ENCODE results near the gene NUDT8. TPM values are rescaled to one million over a fixed set of nuclear protein-coding genes. Genes with fewer than 3 reads are reported as not detected.
"Not testable (repeated sequence)": the region's sequence is repeated elsewhere in the genome, so short reads cannot be mapped to it uniquely, and the experiment has no call there.

NUDT8 gene
- total RNA-seq, 1 donor from 2014 or later, result 3.9 TPM

- DNase-seq (ENCODE audit: low read depth), result no peak
Observed at GRCh38 chr11:67628710-67629385, 889 bp downstream of the NUDT8 start.

GRCh38 chr11:67627812-67628624 lies 1.7 kb downstream of the NUDT8 start:
- no peak for DNase-seq (ENCODE audit: low read depth)

DNA sequence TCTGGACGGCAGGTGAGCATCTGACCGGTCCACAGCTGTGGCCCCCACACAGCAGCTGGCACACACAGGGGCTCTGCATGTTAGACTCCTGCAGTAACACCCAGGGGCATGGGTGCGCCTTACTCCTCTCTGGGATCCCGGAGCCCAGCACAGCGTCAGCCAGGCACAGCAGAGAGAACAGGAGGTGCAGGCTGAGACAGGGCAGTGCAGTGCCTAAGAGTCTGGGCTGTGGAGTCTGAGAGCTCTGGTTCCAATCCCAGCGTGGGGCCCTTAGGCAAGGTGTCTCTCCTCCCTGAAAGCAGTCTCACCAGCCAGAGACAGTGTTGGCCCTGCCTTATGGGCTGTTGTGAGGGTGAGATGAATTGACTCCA lies 2.3 kb downstream of the NUDT8 start:
- no peak for DNase-seq (ENCODE audit: low read depth)

- no peak for DNase-seq (ENCODE audit: low read depth)
Observed at GRCh38 chr11:67626970-67627369, 2.8 kb downstream of the NUDT8 start.

- not testable (repeated sequence) for DNase-seq (ENCODE audit: low read depth)
Observed at GRCh38 chr11:67626131-67626833, 3.5 kb downstream of the NUDT8 start.

DNA sequence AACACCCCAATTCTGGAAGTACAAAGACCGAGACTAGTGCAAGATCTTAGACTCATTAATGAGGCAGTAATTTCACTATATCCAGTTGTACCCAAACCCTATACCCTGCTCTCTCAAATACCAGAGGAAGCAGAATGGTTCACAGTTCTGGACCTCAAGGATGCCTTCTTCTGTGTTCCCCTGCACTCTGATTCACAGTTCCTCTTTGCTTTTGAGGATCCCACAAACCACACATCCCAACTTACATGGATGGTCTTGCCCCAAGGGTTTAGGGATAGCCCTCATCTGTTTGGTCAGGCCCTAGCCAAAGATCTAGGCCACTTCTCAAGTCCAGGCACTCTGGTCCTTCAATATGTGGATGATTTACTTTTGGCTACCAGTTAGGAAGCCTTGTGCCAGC lies 5.9 kb downstream of the NUDT8 start:
- not testable (repeated sequence) for DNase-seq (ENCODE audit: low read depth)

GRCh38 chr11:67622905-67623304 lies 6.8 kb downstream of the NUDT8 start:
- DNase-seq (ENCODE audit: low read depth), result not testable (repeated sequence)

- DNase-seq (ENCODE audit: low read depth), result not testable (repeated sequence)
Observed at GRCh38 chr11:67621928-67622327, 7.8 kb downstream of the NUDT8 start.

- DNase-seq (ENCODE audit: low read depth), result not testable (repeated sequence)
Observed at GRCh38 chr11:67620621-67621020, 9.1 kb downstream of the NUDT8 start.

- DNase-seq (ENCODE audit: low read depth), result not testable (repeated sequence)
Observed at GRCh38 chr11:67619683-67620618, 9.8 kb downstream of the NUDT8 start.

- not testable (repeated sequence) for DNase-seq (ENCODE audit: low read depth)
Observed at GRCh38 chr11:67618901-67619659, 10.7 kb downstream of the NUDT8 start.

- DNase-seq (ENCODE audit: low read depth), result no peak
Observed at GRCh38 chr11:67617243-67617953, 12.3 kb downstream of the NUDT8 start.

- DNase-seq (ENCODE audit: low read depth), result no peak
Observed at GRCh38 chr11:67616431-67617242, 13.1 kb downstream of the NUDT8 start.

- no peak for DNase-seq (ENCODE audit: low read depth)
Observed at GRCh38 chr11:67615728-67616430, 13.9 kb downstream of the NUDT8 start.

GRCh38 chr11:67614730-67615714 lies 14.7 kb downstream of the NUDT8 start:
- peak; percentile 6 for DNase-seq (ENCODE audit: low read depth)

DNA sequence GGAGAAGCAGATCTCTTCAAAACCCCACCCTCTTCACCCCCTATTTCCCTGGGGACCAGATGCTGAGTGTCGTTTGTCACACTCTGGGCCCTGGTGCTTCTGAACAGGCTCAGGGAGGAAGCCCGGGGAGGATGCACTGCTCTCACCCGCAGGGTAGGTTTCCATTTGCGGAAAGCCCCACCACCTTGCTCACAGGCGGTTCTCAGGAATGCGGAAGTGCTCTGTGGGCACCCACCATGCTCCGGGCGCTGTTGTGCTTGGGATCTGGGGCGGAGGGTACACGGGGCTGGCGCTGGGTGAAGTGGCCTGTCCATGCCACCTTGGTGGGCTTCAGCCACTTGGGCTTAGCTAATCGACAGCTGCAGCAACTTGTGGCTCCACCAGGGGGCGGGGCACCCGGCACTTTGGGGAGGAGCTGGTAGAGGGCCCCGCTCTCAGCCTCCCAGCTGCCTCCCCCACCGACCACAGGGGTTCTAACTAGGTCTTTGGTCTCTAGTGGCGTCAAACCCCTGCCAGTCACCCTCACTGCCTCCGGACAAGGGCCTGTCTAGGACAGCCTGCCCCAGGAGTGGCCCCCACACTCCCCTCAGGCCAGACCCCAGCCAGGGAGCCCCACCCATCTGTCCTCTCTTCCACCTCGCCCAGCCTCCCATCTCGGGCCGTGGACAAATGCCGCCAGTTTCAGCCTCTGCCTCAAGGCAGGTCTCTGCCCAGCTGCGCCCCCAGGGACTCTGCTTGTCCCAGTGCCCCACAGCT lies 15.6 kb downstream of the NUDT8 start:
- DNase-seq (ENCODE audit: low read depth), result peak; percentile 64

All from renal cortical epithelial cell (primary cell).